Activated CD4-positive, alpha-beta T cell treated with anti-CD3 and anti-CD28 coated beads, Interleukin-2, Interleukin-4, amounts not matched to agents 100 ng/mL and 50 ng/mL, durations not matched to agents 16 hours and 8 hours (primary cell): Measurements from ENCODE around the gene RC3H2.
"Not testable (repeated sequence)": the region's sequence is repeated elsewhere in the genome, so short reads cannot be mapped to it uniquely, and the experiment has no call there.

ENCODE experiments used
- DNase-seq: peaks from one replicate; pipeline ENCODE4 v3.0.0-alpha.2; 2020; ENCODE audit warnings: low spot score

Gene RC3H2

DNA sequence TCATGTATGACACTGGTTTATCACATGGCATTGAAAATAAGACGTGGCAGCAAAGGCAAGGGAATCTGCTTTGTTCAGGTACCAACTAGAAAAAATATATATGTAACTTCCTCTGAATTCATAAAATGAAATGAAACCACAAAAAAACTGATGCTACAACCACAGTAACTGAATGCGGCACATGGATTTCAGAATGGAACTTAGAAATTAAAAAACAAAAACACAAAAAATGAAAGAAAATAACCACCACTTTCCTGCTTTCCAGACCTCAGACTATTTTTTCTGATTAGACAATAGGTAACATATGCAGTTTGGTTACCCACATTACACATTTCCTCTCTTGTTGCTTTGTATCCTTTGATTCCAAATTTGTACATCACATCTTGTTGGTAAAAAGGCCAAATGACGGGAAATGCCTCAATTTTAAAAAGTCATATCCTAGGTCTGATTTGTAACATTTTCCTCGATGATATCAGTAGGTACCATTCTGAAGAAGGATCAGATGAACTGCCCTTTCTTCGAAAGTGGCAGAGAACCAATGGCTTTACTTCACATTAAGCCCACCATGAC is 58.7 kb downstream of the RC3H2 start:
- peak; percentile 19 for DNase-seq

DNA sequence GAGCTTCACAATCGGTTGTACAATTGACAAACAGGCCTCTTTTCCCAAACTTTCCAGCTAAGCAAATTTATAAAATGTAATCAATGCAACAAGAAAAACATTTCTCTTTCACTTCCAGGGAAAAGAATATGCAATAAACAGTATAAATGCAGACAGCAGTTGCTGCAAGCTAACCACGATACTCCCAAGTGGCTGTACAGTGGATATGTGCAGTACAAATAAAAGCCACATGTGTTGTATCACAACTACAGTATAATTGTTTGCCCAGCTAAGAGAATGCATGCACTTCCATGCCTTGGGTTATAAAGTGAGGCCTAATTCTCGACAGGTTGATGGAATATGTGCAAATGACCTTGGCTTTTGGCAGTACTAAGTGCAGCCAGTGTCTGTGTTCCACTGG is 60.0 kb downstream of the RC3H2 start:
- no peak for DNase-seq

- DNase-seq: no peak
Observed at GRCh38 chr9:122844137-122844536, 61.0 kb downstream of the RC3H2 start.

- no peak for DNase-seq
Observed at GRCh38 chr9:122841501-122841900, 63.7 kb downstream of the RC3H2 start.

DNA sequence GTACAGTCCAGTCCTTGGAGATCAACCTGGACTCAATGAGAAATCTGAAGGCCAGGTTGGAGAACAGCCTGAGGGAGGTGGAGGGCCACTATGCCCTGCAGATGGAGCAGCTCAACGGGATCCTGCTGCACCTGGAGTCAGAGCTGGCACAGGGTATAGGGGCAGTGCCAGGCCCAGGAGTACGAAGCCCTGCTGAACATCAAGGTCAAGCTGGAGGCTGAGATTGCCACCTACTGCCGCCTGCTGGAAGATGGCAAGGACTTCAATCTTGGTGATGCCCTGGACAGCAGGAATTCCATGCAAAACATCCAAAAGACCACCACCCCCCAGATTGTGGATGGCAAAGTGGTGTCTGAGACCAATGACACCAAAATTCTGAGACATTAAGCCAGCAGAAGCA is 66.7 kb downstream of the RC3H2 start:
- DNase-seq: not testable (repeated sequence)

DNA sequence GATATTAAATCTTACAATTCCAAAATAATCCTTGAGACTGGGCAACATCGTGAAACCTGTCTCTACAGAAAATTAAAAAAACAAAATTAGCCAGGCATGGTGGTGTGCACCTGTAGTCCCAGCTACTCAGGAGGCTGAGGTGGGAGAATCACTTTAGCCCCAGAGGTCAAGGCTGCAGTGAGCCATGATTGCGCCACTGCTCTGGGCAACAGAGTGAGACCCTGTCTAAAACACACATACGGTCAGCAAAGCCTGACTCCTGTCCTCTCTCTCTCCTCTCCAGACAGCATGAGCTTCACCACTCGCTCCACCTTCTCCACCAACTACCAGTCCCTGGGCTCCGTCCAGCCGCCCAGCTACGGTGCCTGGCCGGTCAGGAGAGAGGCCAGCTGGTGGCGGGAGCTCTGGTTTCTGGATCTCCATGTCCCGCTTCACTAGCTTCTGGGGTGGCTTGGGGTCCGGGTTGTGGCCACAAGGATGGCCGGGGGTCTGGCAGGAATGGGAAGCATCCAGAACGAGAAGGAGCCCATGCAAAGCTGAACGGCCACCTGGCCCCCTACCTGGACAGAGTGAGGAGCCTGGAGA is 67.8 kb downstream of the RC3H2 start:
- DNase-seq: no peak

DNA sequence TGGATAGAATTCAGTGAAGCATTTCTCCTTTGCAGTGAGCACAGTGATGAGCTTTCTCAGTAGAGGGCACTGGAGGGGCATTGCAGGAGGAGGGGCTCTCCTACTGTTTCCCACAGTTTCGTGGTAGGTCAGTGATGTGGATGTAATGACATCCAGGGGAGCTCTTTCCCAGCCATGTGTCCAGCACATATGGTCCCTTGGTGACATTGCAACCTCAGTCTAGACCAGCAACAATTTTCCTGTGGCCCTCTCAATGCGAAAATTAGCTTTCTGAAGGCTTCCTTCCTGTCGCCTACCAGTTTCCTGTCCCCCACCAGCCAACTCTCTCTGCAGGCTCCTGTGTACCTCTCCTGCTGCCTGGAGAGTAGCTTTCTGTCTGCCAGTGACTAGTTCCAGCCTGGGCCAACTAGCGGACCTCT is 69.8 kb downstream of the RC3H2 start:
- DNase-seq: no peak

- no peak for DNase-seq
Observed at GRCh38 chr9:122832194-122832593, 73.0 kb downstream of the RC3H2 start.

DNA sequence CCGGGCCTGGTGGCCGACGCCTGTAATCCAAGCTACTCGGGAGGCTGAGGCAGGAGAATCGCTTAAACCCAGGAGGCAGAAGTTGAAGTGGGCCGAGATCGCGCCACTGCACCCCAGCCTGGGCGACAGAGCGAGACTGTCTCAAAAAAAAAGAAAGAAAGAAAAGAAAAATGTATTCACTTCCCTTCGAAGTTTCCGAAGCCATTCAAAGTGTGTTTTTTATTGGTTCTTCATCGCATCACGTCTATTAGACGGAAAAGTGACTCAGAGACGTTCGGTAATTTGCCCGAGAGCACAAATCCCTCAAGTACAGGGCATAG is 76.2 kb downstream of the RC3H2 start:
- DNase-seq: not testable (repeated sequence)

- DNase-seq: no peak
Observed at GRCh38 chr9:122827761-122828093, 77.4 kb downstream of the RC3H2 start.

GRCh38 chr9:122822938-122823337 is 82.2 kb downstream of the RC3H2 start:
- no peak for DNase-seq

GRCh38 chr9:122822056-122822455 is 83.1 kb downstream of the RC3H2 start:
- DNase-seq: no peak

GRCh38 chr9:122821278-122821943 is 83.7 kb downstream of the RC3H2 start:
- DNase-seq: no peak

DNA sequence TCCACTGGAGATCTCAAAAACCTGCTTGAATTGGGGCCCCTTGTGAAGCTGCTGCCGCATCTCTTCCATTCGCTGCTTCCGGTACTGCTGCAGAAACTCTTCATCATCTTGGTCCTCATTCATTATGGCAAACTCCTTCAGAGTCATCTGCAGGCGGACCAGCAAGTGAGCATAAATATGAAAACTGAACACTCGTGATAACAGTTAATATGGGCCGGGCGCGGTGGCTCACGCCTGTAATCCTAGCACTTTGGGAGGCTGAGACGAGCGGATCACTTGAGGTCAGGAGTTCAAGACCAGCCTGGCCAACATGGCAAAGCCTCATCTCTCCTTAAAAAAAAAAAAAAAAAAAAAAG is 84.7 kb downstream of the RC3H2 start:
- DNase-seq: no peak

GRCh38 chr9:122819791-122820489 is 85.2 kb downstream of the RC3H2 start:
- DNase-seq: no peak

DNA sequence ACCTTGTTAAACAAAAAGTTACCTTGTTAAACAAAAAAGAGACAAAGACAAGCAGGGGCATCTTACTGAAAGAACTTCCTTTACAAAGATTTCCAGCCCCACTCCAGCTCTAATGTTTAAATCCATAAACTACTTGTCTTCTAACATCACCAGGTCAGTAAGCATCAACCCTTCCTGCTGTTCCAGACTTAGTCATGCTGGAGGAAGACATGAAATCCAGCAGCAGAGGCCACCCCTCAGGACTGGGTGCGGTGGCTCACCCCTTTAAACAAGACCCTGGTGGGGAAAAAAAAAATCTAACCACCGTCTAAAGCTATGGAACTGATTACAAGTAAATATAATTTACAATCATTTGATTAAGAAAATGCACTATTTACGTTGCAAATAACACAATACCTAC is 85.8 kb downstream of the RC3H2 start:
- no peak for DNase-seq

DNA sequence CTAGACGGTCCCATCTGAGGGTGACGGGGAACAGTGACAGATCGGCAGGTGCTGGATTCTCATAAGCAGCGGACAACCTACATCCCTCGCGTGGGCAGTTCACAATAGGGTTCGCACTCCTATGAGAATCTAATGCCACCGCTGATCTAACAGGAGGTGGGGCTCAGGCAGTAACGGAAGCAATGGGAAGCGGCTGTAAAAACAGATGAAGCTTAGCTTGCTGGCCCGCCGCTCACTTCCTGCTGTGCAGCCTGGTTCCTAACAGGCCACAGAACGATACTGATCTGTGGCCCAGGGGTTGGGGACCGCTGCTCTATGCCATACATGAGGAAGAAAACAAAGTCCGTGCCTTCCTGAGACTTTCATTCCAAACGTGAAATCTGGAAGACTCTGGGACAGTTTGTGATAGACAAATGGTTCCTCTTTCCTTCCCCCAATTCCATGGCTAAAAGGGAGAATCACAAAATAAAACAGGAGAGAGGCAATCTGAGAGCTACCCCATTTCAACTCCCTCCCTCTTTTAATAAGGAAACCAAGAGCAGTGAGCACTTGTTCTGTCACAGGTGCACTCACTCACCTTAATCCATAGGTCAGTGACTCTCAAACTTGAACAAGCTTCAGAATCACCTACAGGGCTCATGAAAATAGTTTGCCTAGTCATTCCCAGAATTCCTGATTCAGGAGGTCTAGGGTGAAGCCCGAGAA is 88.8 kb downstream of the RC3H2 start:
- DNase-seq: peak; percentile 42

GRCh38 chr9:122815544-122815943 is 89.6 kb downstream of the RC3H2 start:
- DNase-seq: no peak

- DNase-seq: no peak
Observed at GRCh38 chr9:122814545-122814944, 90.6 kb downstream of the RC3H2 start.

GRCh38 chr9:122812736-122813135 is 92.4 kb downstream of the RC3H2 start:
- DNase-seq: no peak

DNA sequence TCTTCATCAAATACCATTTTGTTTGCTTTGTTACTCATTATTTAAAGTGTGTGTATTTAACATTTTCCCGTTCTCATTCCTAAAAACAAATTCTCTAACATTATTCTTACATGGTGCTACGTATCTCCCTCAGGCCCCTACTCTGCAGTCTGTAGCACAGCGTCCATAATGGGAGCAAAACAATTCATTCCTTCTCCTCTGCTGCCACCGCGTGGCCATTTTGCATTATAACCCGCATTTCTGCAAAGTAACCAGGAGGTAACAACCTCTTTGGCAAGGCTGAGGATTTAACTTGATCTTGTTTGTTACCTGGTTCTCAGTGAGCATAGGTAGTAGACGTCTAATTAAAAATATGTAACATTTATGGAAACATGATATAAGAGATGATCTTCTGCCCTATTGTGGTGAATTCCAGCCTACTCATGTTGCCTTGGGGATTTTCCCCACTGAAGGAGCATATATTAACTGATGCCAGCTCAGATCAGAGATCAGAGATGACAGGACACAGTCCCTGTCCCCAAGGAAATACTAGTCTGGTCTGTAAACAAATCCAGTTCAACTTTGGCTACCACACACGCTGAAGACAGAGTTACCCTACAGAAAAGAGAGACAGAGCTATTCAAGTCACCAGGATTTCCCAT is 94.7 kb downstream of the RC3H2 start:
- DNase-seq: peak; percentile 78

- DNase-seq: not testable (repeated sequence)
Observed at GRCh38 chr9:122809261-122809660, 95.9 kb downstream of the RC3H2 start.
